ENCODE data around the gene AARS2.

AARS2 gene

GRCh38 chr6:44266347-44266746 lies 46.8 kb downstream of the AARS2 start:
- peak overlapping the region; percentile 77 to 97 (median 85) for H3K4me3 Mint-ChIP-seq
- no peaks in the 10 kb centered on the region for H3K9me3 Mint-ChIP-seq
- H3K36me3 Mint-ChIP-seq (ENCODE audit: low read depth) = no peaks in the 10 kb centered on the region
- H3K4me1 Mint-ChIP-seq = peaks cover 34% of the 10 kb centered on the region
- no peak for TF ChIP-seq CTCF (IDR thresholded peaks at IDR 0.05; ENCODE audit: unreplicated experiment in 3 of 3)
- H3K27ac Mint-ChIP-seq = peak overlapping the region in 1 of 3 experiments; percentile 30
- H3K27me3 Mint-ChIP-seq (ENCODE audit: low read depth) = peaks cover 34% of the 10 kb centered on the region

- Mint-ChIP-seq H3K36me3 (ENCODE audit: low read depth) (peaks cover 5% of the 10 kb centered on the region), H3K27ac (peak overlapping the region in 2 of 3 experiments; percentile 53 to 80), H3K9me3 (no peaks in the 10 kb centered on the region), H3K27me3 (ENCODE audit: low read depth) (peaks cover 29% of the 10 kb centered on the region), H3K4me1 (peaks cover 34% of the 10 kb centered on the region), H3K4me3 (peak overlapping the region; percentile 85 to 97 (median 85))
- TF ChIP-seq CTCF (IDR thresholded peaks at IDR 0.05; ENCODE audit: unreplicated experiment in 3 of 3) = no peak
Measured at GRCh38 chr6:44265722-44266233, 47.4 kb downstream of the AARS2 start.

GRCh38 chr6:44265007-44265721 lies 48.0 kb downstream of the AARS2 start, which contains the start of gene NFKBIE:
Gene NFKBIE, minus strand, starts transcription at chr6:44265551. Its CDS starts 205 bp downstream, at chr6:44265346.
- Mint-ChIP-seq H3K27ac (peak within 1 kb of the TSS; percentile 53 to 80 (median 80)), H3K9me3 (no peaks in the 10 kb centered on the region), H3K36me3 (ENCODE audit: low read depth) (peaks cover 6% of the 10 kb centered on the region), H3K4me1 (peaks cover 34% of the 10 kb centered on the region), H3K4me3 (peak within 1 kb of the TSS; percentile 85 to 97 (median 92)), H3K27me3 (ENCODE audit: low read depth) (peaks cover 29% of the 10 kb centered on the region)
- peak; percentile 8 to 28 (median 13) for TF ChIP-seq CTCF (IDR thresholded peaks at IDR 0.05; ENCODE audit: unreplicated experiment in 3 of 3)

GRCh38 chr6:44264154-44265006 lies 48.8 kb downstream of the AARS2 start:
- H3K9me3 Mint-ChIP-seq = no peaks in the 10 kb centered on the region
- peaks cover 6% of the 10 kb centered on the region for H3K36me3 Mint-ChIP-seq (ENCODE audit: low read depth)
- H3K27me3 Mint-ChIP-seq (ENCODE audit: low read depth) = peaks cover 21% of the 10 kb centered on the region
- H3K4me1 Mint-ChIP-seq = peaks cover 34% of the 10 kb centered on the region
- peak overlapping the region; percentile 85 to 97 (median 92) for H3K4me3 Mint-ChIP-seq
- peak overlapping the region; percentile 20 to 80 (median 71) for H3K27ac Mint-ChIP-seq
- no peak for TF ChIP-seq CTCF (IDR thresholded peaks at IDR 0.05; ENCODE audit: unreplicated experiment in 3 of 3)

- Mint-ChIP-seq H3K9me3 (no peaks in the 10 kb centered on the region), H3K27me3 (ENCODE audit: low read depth) (peaks cover 12% of the 10 kb centered on the region), H3K27ac (peak overlapping the region; percentile 20 to 72 (median 71)), H3K36me3 (ENCODE audit: low read depth) (peaks cover 9% of the 10 kb centered on the region), H3K4me1 (peaks cover 34% of the 10 kb centered on the region), H3K4me3 (peak overlapping the region; percentile 85 to 97 (median 92))
- TF ChIP-seq CTCF (IDR thresholded peaks at IDR 0.05; ENCODE audit: unreplicated experiment in 3 of 3) = no peak
Measured at GRCh38 chr6:44263354-44264100, 49.6 kb downstream of the AARS2 start.
